HuH-7 (cell line): ENCODE measurements around the gene RPL10.
A peak's percentile ranks its signal among the peaks of the same experiment; 100 is the strongest.

Experiments used
- DNase-seq: peaks from one replicate; pipeline ENCODE4 v3.0.0; 2011; ENCODE audit warnings: low spot score

RPL10 gene

DNA sequence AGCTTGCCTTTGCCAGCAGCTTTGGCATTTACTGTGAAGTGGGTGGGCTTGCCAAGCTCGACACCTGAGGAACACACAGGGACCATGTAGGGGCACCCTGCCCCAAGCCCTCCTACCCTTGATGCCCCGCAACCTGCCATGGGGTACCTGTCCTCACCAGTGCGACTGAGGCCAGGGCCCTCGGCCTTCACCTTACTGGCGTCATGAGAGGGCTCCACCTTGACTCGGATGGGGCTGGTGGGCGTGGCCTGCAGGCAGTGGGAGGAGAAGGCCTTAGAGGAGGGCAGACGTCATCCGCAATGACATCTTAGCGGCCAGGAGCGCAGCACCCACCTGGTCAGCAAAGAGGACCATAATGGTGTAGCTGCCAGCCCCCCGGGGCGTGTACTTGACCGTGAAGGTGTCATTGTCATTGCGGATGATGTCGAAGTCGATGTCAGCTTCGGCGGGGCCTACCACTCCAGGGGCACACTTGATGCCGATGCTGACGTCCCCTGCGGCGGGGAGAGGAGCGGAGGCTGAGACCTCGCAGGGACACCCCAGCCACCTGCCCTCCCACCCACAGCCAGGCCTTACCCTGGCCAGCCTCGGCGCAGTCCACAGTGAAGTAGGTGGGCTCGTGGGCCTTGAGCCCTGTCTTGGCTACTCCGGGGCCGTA lies 36.0 kb upstream of the RPL10 start:
- DNase-seq: no peak

DNA sequence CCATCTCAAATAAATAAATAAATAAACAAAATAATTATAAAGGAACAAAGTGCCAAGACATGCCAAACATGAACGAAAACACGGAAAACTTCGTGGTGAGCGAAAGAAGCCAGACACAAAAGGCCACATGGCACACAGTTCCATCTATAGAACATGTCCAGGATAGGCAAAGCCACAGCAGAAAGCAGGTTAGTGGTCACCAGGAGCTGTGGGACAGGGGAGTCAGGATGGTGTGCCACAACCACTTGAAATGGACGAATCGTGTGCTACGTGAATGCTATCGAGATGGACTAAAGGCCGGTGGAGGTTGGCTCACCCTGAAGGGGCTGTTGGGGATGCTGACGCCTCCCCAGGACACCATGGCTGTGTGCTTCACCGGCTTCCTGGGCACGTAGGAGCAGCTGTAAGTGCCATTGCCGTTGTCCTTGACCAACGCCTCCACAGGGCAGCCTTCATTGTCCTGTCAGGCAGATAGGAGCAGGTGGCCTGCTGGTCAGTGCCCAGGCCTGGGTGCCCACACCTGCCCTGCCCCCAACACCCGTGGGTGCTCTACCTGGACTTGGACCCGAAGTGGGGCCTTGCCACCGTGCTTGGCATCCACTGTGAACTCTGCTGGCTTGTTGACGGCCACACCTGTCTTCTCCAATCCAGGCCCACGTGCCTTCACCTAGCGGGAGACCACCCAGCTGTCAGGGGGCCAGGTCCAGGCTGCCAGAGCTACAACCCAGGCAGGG lies 34.3 kb upstream of the RPL10 start:
- no peak for DNase-seq

DNA sequence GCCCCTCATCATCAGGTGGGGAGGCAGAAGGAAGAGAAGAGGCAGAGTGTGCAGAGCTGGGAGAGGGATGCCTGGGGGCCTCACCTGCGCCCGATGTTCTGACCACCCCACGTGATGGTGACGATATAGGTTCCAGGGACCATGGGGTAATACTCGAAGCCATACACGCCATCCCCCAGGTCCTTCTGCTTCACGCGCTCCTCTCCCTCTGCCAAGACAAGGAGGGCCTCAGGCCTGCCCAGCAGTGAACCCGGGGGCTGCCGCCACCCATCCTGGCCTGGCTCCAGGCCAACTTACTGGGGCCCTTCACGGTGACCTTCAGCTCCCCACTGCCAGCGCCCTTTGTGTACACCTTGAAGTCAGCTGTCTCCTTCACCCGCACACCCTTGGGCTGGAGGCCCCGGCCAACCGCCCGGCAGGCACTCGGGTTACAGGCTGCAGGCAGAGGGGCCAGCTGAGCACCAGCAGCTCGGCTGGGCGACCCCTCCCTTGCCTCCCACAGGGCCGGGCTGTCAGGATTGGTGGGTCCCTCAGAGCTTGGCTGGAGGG lies 33.1 kb upstream of the RPL10 start:
- no peak for DNase-seq

DNA sequence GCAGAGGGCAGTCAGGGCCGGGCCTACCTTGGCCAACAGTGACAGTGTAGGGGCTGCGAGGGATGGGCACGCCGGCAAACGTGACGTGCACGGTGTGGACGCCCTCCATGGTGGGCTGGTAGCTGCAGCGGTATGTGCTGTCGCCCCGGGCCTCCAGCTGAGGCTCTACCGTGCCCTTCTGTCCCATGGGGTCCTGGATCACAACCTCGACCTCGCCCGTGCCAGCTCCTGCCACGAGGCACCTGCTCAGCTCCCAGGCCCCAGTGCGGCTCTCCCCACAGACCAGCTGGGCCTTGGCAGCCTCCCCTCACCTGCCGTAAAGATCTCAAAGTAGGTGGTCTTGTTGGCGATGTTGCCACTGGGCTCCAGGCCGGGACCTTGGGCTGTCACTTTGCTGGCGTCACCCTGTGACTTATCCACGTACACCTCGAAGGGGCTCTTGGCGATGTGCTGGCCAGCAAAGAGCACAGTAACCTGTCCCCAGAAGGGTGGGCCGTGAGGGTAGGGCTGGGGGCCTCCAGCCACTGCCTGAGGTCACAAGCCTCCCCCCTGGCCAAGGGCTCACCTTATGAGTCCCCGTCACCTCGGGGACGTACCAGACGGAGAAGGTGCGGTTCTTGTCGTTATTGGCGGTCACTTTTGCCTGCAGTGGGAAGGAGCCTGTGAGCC lies 32.0 kb upstream of the RPL10 start:
- no peak for DNase-seq

DNA sequence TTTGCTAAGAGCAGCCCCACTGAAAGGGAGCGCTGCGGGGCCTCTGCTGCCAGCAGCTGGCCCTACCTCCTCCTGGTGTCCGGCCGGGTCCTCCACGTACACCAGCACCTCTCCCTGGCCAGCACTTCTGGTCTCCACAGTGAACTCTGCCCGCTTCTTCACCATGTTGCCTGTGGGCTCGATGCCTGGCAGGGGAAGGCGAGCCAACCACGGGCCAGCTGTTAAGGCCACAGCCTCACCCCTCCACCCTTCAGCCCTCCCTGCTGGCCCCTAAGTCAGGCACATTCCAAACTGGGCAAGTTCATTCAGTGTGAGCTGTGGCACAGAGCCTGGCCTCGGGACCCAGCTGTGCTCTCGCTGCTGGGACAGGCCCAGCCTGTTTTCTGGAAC lies 31.5 kb upstream of the RPL10 start:
- DNase-seq: no peak

DNA sequence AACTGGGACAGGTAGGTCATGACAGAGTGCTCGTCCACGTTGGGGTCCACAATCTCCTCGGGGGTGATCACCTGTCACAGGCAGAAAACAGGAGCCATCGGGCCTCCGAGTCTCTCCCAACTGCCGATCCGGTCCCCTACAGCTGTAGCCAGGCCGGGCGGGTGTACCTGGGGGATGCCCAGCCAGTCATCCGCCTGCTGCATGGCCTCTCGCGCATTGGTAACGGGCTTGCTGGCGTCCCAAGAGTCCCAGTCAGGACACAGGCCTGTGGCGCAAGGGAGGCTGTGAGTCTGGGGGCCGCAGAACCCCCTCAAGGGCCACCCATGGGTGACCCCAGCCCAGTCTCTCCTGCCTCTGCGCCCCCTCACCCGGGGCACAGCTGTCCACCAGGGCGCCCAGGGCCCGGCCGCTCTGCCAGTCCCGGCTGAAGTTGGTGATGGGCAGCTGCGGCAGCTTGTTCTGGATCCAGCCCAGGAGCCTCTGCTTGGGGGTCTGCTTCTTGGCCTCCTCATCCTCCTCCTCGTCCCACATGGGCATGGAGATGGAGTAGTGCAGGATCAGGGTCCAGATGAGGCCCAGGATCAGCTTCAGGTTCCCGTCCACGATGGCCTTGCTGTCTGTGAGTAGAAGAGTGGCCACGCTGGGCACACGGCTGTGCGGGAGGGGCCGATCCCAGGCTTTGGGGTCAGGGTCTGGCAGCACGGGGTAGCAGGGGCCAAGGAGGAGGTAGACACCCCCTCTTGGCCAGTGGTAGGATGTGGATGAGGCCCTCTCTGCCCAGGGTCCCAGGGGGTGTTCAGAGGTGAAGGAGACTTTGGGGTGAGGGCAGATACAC lies 30.5 kb upstream of the RPL10 start:
- no peak for DNase-seq

DNA sequence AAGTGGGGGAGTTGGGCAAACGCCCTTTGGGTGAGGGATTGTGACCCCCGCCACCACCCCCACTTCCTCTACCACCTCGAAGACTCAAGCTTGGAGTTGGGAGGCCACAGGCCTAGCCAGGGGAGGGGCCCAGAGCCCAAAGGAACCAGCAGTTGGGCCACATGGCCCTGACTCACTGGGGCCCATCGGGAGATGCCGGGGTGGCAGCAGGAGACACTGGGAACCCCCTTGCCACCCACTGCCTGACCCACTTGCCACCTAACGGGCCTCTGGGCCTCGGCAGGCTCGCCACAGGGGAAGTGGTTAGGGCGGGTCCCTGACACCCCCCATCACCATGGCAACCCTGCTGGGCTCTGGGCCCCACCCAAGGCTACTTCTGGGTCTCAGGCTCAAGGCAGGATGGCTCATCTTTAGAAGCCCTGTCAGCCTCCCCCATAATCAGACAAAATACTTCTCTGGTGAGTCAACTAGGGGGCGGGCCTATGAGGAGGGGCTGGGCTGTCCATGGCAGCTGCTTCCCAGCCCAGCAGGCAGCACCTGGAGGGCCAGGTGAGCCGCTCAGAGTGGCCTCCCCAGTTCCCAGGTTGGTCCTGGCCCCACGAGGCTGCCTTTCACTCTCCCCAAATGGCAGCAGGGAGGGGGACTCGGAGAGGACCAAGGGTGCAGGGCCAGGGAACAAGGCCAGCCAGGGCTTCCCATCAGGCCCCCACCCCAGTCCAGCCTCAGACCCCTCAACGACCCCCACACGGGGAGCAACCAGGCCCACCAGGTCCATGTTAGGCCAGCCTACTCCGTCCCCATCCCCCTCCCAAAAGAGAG lies 29.3 kb upstream of the RPL10 start:
- DNase-seq: peak; percentile 43

DNA sequence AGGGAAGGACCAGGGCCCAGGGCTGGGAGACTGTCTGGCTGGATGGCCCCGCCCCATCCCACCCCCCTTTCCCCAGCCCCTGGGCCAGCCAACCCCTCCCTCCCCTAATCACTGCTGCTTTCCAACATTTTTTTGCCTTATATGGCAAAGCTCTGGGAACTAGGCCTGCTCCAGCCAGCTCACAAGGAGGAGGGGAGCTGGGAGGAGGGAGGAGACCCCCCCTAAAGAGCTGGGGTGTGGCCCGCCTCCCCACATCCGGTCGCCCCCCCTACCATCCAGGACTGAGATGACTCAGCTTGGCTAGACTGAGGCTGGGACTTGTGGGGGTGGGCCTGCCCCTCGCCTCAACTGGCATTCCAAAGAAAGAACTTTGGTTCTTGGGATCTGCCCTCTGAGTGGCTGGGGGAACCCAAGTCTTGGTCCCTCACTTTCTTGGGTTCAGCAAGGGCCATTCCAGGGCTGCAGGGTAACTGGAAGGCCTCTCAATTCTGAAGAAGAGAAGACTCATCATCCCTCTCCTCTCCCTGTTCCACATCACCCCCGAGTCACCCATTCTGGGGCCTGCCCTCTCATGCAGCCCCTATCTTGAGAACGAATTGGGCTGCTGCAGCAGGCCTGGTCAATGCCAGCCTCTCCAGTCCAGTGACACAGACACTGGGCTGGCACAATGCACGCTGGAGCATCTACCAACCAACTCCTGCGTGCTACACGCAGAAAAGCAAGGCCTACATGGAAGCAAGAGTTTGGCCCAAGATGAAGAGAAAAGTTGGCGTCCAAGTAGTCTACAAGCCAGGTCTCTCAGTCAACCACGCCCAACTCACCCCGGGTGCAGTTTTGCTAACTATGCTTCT lies 28.5 kb upstream of the RPL10 start:
- peak; percentile 33 for DNase-seq

DNA sequence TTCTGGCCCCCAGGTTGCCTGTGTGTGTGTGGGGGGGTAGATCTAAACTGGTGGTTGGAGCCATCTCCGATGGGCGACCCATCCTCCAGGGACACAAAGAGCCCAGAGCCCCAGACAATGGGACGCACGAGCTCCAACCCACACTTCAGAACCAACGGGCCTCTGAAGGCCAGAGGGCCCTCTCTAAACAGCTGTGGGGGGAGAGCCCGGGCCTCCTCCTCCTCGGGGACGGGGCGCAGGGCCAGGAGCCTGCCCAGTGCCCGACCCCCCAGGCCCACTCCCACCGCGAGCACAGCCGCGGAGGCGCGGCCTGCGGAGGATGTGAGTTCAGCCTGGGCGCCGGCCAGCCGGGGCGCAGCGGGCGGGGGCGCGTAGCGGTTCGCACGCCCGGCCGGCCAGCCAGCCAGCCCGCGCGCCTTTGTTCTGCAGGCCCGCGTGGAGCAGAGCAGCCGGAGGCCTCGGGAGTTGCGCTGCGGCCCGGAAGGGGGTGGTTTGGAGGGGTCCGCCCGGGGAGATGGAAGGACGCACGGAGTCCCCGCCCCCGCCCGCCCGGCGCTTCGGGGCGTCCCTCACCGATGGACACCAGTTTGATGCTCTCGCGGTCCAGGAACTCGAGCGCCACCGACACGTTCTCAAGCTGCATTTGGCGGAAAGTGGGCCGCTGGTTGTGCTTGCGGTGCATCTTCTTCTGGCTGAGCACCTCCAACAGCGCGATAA lies 27.7 kb upstream of the RPL10 start:
- DNase-seq: peak; percentile 15

DNA sequence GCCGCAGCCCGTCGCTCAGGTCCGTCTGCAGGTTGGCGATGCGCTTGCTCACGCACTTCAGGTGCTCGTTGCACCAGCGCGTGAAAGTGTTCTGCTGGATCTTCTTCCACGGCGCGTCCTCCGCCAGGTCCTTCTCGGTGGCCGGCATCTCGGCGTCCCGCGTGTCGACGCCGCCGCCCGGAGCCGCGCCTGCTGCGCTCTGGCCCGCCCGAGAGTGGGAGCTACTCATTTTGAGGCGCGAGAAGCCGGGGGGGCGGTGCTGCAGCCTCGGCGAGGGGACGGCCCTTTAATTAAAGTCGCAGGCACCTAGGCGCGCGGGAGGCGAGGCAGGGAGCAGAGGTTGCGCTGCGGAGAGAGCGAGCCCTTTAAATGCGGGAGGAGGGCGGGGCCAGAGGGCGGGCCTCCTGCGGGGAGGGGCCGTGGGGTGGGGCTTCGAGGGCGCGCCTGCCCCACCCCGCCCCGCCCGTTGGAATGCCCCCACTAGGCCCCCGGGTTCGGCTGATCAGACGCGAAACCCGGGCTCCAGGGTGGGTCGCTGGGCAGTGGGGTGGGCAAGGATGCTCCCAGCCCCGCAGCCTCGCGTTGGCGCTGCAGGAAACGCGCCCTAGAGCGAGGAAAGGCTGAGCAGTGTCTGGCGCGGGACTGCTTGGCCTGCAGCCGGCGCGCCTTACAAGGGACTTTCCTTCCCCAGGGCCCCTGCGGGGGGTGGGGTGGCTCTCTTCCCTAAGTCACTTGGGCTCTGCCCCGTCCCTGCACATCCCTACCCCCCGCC lies 27.0 kb upstream of the RPL10 start:
- peak; percentile 76 for DNase-seq

DNA sequence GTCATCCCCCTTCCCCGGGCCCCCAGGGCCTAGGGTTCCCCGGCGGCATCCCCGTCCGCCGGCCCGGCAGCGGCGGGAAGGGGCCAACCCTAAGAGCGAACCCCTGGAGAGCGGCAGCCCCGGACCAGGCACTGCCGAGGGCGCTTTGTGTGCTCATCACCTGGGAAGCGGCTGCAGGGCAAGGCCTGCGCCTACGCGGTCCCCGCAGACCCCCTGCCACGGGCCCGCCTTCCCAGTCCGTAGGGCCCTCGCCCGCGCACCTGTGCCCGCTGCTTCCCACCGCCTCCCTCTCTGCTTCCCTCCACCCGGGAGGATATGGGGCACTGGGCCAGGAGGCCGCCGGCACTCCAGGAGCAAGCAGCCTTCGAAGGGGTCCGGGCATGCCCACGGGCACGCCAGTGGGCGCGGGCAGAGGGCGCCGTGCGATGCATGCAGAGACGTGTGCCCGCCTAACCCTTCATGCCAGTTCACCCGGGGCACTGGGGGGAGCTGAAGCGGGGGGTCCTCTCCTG lies 26.3 kb upstream of the RPL10 start:
- DNase-seq: no peak

DNA sequence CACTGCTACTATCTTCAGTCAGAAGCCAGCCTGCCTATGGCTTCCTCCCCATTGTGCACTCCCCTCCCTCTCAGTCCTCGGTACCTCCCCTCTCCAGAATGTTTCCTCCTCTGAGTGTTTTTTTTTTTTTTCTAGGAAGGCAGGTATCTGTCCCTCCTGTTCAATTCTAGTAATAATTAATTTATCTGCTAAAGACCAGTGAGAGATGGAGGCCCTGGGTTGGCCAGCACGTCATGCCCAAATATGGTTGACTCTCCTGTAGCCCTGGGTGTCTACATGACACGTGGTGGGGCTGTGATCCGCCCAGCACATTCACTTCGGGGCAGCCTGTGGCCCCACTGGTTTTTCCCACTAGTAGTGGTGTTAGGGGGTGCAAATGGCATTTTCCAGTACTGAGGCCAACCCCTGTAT lies 25.6 kb upstream of the RPL10 start:
- DNase-seq: no peak

DNA sequence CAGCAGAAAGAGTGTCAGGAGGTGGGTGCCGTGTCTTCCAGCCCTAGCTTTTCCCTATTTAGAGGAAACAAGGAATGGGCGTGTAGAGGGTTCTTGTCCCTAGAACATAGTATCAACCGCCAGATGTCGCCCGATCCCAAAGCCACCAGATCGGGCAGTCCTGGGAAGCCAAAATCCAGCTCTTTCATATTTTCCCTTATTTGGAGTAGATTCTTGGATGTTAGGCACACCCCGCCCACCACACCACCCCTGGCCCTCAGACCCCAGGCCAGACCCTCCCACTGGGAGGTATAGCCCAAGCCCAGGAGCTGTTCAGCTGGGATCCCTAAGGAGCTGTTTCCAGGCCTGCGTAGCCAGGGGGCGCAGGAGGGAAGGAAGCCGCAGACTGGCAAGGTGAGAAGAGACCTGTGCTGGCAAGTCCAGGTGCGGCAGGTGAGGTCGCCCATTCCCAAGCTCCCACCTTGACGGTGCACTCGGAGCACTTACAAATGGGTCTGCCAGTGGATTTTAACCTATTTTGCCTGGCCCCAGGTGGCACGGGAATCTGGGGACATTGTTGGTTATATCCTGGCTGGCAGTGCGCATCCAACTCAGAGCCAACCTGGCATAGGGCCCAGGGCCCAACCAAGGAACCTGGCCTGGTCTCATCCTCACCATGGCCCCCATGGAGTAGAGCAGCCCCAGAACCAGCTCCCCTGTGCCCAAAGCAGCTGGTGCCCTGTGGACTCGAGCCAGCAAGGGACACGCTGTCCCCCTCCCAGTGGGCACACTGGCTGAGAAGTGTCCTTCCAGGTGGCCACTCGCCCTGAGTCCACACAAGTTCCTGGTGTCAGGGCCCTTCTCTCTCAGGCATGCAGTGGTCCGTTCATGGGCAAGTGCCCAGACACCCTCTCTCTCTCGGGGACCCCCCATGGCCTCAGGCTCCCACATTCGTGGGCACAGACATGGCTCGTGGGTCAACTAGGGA lies 24.6 kb upstream of the RPL10 start:
- DNase-seq: peak; percentile 59

DNA sequence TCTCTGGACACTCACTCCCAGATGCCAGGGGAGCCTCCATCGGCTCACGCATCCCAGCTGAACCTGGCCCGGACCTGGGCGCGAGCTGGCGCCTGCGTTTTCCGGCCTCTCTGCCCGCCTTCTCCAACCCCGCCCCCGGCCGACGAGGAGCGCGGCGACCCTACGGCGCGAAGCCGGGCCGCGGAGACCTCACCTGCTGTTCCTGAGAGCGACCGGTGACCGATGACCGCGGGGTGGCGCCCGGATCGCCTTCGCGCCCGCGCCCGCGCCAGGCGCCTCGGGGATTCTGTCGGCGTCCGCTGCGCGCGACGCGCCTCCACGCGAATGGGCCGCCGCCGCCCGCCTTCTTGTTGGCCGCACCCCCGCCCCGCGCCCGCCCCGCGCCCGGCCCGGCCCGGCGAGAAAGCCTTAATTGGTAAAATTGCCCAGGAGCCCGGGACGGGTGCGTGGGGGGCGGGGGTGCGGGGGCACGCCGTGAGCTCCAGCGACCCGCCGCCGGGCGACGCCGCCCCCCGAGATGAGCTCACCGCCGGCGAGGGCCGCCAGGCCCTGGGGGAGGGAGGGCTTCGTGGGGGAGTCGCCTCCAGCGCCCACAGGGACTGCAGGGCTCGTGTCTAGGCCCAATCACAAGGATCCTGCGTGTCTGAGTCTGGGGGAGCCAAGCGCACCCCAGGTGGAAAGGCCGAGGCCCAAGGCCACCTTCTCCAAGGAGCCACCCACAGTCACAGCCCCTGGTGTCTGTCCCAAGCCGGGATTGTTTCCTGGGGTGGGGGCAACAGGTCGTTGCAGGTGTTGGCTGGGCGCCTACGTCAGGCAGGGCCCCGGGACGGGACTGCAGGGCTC lies 23.6 kb upstream of the RPL10 start, which contains the start of gene FLNA:
Gene FLNA (minus strand): TSS at position 322 of the 843 bp plus-strand sequence. CDS start 3,389 bp downstream, outside the sequence.
- peak; percentile 40 for DNase-seq

DNA sequence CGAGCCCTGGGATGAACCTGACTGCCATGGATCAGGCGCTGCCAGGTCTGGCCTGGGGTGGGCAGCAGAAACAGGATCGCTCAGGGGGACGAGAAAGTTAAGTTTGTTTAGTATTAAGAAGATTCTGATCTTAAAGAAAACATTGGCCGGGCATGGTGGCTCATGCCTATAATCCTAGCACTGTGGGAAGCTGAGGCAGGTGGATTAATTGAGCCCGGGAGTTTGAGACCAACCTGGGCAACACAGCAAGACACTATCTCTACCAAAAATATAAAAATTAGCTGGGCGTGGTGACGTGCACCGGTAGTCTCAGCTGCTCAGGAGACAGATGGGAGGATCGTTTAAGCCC lies 23.0 kb upstream of the RPL10 start:
- DNase-seq: no peak

DNA sequence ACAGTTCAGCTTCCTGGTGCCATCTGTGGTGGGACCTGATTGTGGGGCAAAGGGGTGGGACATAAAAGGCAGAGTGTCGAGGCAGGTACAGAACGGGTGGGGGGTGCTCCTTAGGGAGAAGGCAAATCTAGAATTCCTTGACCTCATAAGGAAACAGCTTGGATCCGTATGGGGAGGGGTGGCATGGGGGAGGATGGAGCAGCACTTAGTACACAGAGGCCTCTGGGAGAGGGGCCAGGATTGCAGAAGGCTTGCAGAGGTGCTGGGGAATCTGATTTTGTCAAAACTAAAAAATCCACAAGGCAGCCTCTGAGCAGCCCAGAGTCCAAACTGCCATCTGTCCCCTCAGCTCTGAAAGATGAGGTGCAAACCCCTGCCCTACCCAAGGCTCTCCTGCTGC lies 21.4 kb upstream of the RPL10 start:
- no peak for DNase-seq
